Thyroid gland (tissue), 4 donors: Measurements from ENCODE around the gene PKD1L1.

ENCODE experiments used
- CTCF ChIP-seq, 6 experiments: fragments of 200-600 bp in 3 of 6; fragments of 450-650 bp in 3 of 6; sonication (generic) in 3 of 6; IDR thresholded peaks; one replicate each; pipeline ENCODE4 v1.5.1; 2016 to 2019; ENCODE audit warnings: antibody characterized with exemption in 6 of 6, mild to moderate bottlenecking in 2 of 6, inconsistent platforms in 1 of 6, moderate library complexity in 1 of 6
- POLR2A ChIP-seq, 2 donors: fragments of 450-650 bp; IDR thresholded peaks; one replicate each; pipeline ENCODE4 v1.6.1; 2017; ENCODE audit warnings: antibody characterized with exemption in 2 of 2, mild to moderate bottlenecking in 2 of 2, moderate library complexity in 1 of 2

- TF ChIP-seq CTCF (IDR thresholded peaks at IDR 0.05), result no peak
- TF ChIP-seq POLR2A (IDR thresholded peaks at IDR 0.05), result no peak
Measured at GRCh38 chr7:47744883-47745282, 203.4 kb downstream of the PKD1L1 start.
